Prostate gland (tissue), 2 donors: Measurements from ENCODE around the gene KRTAP5-11. TPM values are rescaled to one million over a fixed set of nuclear protein-coding genes. Genes with fewer than 3 reads are reported as not detected.
"Not testable (repeated sequence)": the region's sequence is repeated elsewhere in the genome, so short reads cannot be mapped to it uniquely, and the experiment has no call there.

Experiments used
- DNase-seq: peaks from one replicate; pipeline ENCODE4 v3.0.0-alpha.2; 2019; ENCODE audit warnings: low spot score
- H3K27ac ChIP-seq, 2 donors: fragments of 200-600 bp; sonication (generic); 2 replicates each; pipeline ENCODE4 v1.5.1; 2017 to 2019
- H3K27me3 ChIP-seq: fragments of 200-600 bp; sonication (generic); replicated peaks from 2 replicates; pipeline ENCODE4 v1.5.1; 2019; ENCODE audit not compliant: insufficient read depth
- H3K36me3 ChIP-seq, 2 donors: fragments of 200-600 bp; sonication (generic); 1 replicate in 1 of 2; 2 replicates in 1 of 2; pipeline versions ENCODE4 v1.5.1 to v1.8.1; 2017 to 2019
- H3K4me1 ChIP-seq: fragments of 200-600 bp; sonication (generic); replicated peaks from 2 replicates; pipeline ENCODE4 v1.5.1; 2019
- H3K4me3 ChIP-seq, 2 donors: fragments of 200-600 bp; sonication (generic); 2 replicates each; pipeline ENCODE4 v1.5.1; 2017 to 2019
- H3K9me3 ChIP-seq: fragments of 200-600 bp; sonication (generic); 2 replicates; pipeline ENCODE4 v1.5.1; 2017
- POLR2A ChIP-seq: fragments of 450-650 bp; IDR thresholded peaks from one replicate; pipeline ENCODE4 v1.6.1; 2016; ENCODE audit warnings: antibody characterized with exemption, mild to moderate bottlenecking
- POLR2AphosphoS5 ChIP-seq: sonication (generic); formaldehyde crosslinking; IDR thresholded peaks from one replicate; pipeline ENCODE4 v1.6.1; 2017; ENCODE audit warnings: antibody characterized with exemption
- whole genome bisulfite sequencing: methylation state at CpG from one replicate; pipeline ENCODE4 v1.1.5; 2018; 5-methylcytosine and 5-hydroxymethylcytosine counted together
- intact Hi-C: fragments of 100-400 bp; cut with DNase I; formaldehyde crosslinking; loops from one replicate; pipeline ENCODE4 v1.14.2; 2022
- total RNA-seq, 2 donors: library from RNA; depleted of rRNA; stranded (reverse); fragments of >200 nt; gene quantifications; one replicate each; pipeline ENCODE4 v1.1.0, GENCODE V29; 2016
- TF ChIP-seq, protein P1 (sequence below), 4 experiments: fragments of 200-600 bp in 2 of 4; fragments of 450-650 bp in 2 of 4; sonication (generic) in 2 of 4; IDR thresholded peaks; 1 replicate in 3 of 4; 2 replicates in 1 of 4; pipeline ENCODE4 v1.5.1; 2016 to 2019; ENCODE audit warnings: antibody characterized with exemption in 4 of 4, mild to moderate bottlenecking in 2 of 4, moderate library complexity in 2 of 4

The KRTAP5-11 gene
- total RNA-seq, 2 donors from 2014 or later: not detected

DNA sequence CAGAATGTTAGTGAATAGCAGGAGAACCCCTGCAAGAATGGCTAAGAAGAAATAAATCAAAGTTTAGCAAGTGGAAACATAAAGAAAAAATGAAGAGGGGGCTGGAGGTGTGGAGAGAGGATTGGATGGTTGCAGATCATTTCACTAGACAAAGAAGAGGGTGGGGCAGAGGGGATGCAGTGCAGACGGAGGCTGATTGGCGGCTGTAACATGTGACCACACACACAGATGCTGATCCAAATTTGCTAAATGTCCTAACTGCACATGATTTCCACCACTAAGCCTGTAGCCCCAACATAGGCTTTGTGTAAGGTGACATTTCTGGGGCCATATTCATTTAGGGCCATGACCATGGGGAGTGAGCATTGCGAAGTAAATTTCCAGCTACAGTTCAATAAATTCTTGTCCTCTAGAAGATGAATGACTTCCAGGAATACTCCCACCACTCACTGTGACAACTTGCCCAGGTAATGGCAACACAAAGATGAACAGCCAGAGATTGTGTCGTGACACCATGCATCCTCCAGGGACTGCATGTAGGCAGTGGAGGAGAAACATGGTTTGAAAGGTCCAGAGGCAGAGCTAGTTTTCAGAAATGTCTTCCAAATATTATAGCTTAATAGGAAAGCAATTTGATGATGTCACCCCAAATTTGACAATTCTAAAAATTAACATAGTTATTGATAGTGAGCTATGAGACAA is 6.8 kb downstream of the KRTAP5-11 start:
- H3K9me3 ChIP-seq: no peaks in the 10 kb centered on the region
- H3K27ac ChIP-seq: no peak overlapping the region
- DNase-seq: no peak
- no peaks in the 10 kb centered on the region for H3K27me3 ChIP-seq
- intact Hi-C loops: no loop called here
- TF ChIP-seq POLR2A: no peak
- TF ChIP-seq, protein P1, sequence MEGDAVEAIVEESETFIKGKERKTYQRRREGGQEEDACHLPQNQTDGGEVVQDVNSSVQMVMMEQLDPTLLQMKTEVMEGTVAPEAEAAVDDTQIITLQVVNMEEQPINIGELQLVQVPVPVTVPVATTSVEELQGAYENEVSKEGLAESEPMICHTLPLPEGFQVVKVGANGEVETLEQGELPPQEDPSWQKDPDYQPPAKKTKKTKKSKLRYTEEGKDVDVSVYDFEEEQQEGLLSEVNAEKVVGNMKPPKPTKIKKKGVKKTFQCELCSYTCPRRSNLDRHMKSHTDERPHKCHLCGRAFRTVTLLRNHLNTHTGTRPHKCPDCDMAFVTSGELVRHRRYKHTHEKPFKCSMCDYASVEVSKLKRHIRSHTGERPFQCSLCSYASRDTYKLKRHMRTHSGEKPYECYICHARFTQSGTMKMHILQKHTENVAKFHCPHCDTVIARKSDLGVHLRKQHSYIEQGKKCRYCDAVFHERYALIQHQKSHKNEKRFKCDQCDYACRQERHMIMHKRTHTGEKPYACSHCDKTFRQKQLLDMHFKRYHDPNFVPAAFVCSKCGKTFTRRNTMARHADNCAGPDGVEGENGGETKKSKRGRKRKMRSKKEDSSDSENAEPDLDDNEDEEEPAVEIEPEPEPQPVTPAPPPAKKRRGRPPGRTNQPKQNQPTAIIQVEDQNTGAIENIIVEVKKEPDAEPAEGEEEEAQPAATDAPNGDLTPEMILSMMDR (IDR thresholded peaks at IDR 0.05): no peak
- TF ChIP-seq POLR2AphosphoS5: no peak
- whole genome bisulfite sequencing: 82% methylated on average over 4 of the region's 4 CpGs
- no peak overlapping the region for H3K4me3 ChIP-seq
- no peaks in the 10 kb centered on the region for H3K4me1 ChIP-seq
- H3K36me3 ChIP-seq: no peaks in the 10 kb centered on the region

DNA sequence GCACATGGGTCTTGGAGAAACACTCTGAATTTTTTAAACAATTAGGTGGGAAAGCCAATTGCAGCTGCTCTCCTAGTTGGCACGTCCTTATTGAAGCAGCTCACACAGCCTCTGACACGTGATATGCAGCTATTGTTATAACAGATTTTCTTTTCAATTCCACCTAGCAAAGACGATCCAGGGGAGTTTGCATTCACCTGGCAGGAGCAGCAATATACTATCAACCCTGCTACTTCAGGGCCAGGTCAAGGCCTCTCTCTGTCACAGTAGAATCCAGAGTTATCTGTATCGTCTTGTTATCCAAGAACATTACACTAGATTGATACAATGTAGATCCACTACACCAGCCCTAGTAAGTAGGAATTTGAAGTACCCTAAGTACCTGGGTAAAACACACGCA is 8.3 kb downstream of the KRTAP5-11 start:
- H3K4me3 ChIP-seq: no peak overlapping the region
- no peaks in the 10 kb centered on the region for H3K36me3 ChIP-seq
- intact Hi-C loops: no loop called here
- TF ChIP-seq POLR2A (no peak), POLR2AphosphoS5 (no peak)
- TF ChIP-seq, protein P1 (IDR thresholded peaks at IDR 0.05): no peak
- no peak for DNase-seq
- no peaks in the 10 kb centered on the region for H3K4me1 ChIP-seq
- no peaks in the 10 kb centered on the region for H3K27me3 ChIP-seq
- no peak overlapping the region for H3K27ac ChIP-seq
- 80% methylated on average over 5 of the region's 5 CpGs for WGBS
- no peaks in the 10 kb centered on the region for H3K9me3 ChIP-seq

DNA sequence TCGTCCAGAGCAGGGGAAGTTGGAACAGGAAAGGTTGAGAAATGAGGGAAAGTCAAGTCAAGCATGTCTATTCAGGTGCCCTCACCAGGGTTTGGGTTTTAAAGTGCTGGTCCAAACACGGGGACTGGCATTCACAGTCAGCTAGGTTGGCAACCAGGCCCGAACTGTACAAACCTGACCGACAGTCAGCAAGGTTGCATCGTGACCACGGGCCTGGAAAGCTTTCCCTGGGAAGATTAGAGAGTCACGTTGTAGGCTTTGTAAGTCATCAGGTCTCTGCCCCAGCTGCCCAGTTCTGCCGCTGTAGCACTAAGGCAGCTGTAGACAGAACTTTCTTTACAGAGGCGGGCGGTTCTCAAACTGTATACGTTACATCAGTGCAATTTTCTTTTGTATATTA is 9.9 kb downstream of the KRTAP5-11 start:
- intact Hi-C loops: no loop called here
- no peaks in the 10 kb centered on the region for H3K36me3 ChIP-seq
- H3K4me3 ChIP-seq: no peak overlapping the region
- TF ChIP-seq POLR2AphosphoS5: no peak
- TF ChIP-seq, protein P1 (IDR thresholded peaks at IDR 0.05): no peak
- TF ChIP-seq POLR2A: no peak
- H3K27ac ChIP-seq: no peak overlapping the region
- WGBS: 72% methylated on average over 11 of the region's 11 CpGs
- H3K9me3 ChIP-seq: no peaks in the 10 kb centered on the region
- no peak for DNase-seq
- no peaks in the 10 kb centered on the region for H3K27me3 ChIP-seq
- H3K4me1 ChIP-seq: no peaks in the 10 kb centered on the region

DNA sequence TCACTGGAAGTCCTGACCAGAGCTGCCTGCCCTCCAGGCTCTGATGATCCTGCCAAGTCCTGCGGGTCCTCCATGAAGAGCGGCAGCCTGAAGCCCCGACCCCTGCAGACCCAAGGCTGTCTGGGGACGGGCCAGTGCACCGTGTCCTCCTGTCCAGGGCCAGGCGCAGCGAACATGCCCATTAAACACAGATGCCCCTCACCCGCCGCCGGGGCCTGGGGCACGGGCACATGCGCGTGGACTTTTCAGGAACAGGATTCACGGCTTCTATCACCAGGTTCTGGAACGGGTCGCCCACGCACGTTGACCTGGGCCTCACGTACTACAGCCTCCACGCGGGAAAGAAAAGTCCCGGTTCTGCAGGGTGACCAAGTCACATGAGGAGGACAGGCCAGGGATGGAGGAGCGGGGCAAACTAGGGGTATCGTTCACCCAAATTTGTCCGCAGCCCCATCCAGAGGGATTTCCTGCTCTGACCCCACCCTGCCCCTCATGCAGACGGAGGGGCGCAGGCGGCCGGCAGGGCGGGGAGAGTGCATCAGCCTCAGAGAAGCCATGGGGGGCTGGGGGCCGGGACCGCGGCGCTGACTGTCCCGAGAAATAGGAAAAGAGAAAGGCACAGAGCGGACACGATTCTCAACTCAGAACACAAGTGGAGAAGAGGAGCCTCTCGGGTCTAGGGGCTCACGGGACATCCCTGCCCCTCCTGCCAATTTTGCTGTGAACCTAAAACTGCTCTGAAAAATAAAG is 11.4 kb downstream of the KRTAP5-11 start:
- H3K4me3 ChIP-seq, H3K36me3 ChIP-seq, H3K9me3 ChIP-seq, H3K4me1 ChIP-seq, DNase-seq, intact Hi-C loops, H3K27me3 ChIP-seq, H3K27ac ChIP-seq: not testable (repeated sequence)
- WGBS: 80% methylated on average over 12 of the region's 39 CpGs

DNA sequence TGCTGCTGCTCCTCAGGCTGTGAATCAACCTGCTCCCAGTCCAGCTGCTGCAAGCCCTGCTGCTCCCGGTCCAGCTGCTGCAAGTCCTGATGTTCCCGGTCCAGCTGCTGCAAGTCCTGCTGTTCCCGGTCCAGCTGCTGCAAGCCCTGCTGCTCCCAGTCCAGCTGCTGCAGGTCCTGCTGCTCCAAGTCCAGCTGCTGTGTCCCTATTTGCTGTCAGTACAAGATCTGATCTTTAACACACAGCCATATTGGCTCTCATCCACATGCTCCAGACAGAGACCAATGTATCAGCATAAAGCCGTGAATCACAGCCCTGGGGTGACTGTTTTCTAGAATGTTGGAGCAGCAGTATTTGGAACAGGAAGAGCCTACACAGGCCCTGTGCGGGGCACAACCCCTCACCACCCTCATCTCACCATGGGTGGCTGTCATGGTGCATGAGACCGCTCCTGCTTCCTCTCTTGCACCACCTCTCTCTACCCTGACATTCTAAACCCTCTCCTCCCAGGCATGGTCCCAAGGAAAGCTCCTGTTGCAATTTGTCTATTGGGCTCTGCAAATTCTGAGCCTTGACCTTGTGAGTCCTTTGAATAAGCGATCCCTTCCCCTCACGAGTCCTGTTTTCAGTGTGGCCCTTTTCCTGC is 13.8 kb downstream of the KRTAP5-11 start:
- intact Hi-C loops: no loop called here
- WGBS: 46% methylated on average over 8 of the region's 8 CpGs
- no peak for DNase-seq

DNA sequence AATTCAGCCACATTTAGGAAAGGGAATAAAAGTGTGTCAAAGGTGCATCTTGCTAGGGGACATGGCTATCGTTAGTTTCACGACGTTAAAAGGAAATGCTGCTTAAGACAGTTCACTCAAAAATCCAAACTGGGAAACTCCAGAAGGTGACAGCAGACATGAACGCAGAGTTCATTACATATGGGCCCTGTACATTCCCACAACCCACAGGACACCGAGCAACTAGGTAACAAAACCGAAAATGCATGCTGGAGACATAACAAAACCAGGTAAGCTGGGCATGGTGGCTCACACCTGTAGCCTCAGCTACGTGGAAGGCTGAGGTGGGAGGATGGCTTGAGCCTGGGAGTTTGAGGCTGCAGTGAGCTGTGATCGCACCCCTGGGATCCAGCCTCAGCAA is 15.0 kb downstream of the KRTAP5-11 start:
- H3K36me3 ChIP-seq, DNase-seq, H3K4me3 ChIP-seq, H3K27me3 ChIP-seq, intact Hi-C loops, H3K4me1 ChIP-seq, H3K27ac ChIP-seq, H3K9me3 ChIP-seq: not testable (repeated sequence)
- 77% methylated on average over 8 of the region's 8 CpGs for WGBS

More for the DNA sequence above, 13.8 kb downstream of the KRTAP5-11 start:
- H3K36me3 ChIP-seq: no peaks in the 10 kb centered on the region
- TF ChIP-seq POLR2AphosphoS5 (no peak), POLR2A (no peak)
- TF ChIP-seq, protein P1 (IDR thresholded peaks at IDR 0.05): no peak
- no peak overlapping the region for H3K4me3 ChIP-seq
- no peaks in the 10 kb centered on the region for H3K27me3 ChIP-seq
- no peaks in the 10 kb centered on the region for H3K9me3 ChIP-seq
- no peaks in the 10 kb centered on the region for H3K4me1 ChIP-seq
- H3K27ac ChIP-seq: no peak overlapping the region

DNA sequence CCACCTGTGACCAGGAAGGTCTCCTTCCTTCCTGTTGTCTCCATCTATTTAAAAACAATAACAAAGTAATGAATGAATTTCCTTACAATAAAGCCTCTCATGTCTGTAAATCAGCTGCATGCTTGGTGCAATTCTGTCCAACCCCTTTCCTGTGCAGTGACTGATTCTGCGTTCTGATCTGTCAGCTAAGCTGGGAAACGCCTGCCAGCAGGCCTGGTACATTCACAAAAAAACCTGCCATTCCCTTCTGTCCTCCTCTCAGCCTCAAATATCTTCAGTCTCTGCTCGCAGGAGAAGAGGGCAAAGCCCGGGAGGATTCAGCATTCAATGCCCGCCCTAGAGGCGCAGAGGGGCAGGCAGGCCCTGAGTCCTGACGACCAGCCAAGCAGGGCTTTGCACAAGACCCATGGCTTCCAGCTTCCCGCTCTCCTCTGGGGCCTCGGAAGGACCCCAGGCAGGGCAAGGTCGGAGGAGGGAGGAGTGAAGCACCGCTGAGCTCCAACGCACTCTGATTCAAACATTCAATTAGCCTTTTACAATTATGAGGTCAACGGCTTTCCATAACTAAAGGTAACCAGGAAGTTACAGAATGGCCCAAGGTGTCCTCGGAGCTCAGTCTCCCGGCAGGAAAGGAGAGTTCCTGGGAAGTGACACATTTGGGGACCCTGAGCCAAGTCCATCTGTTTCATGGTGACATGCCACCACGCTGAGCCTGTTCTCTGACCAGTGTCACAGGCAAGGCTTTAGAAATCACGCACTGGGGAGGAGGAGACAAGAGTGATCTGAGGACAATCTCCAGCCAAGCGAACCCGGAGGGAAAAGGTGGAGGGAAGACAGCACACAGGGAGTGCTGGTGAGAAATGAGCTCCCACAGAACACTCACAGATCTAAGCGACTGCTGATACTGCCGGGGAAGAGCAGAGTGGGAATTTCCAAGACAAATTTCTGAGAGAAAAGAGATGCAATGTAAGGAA is 15.8 kb downstream of the KRTAP5-11 start:
- H3K27ac ChIP-seq, H3K36me3 ChIP-seq, H3K9me3 ChIP-seq, intact Hi-C loops, H3K27me3 ChIP-seq, H3K4me1 ChIP-seq, H3K4me3 ChIP-seq, DNase-seq: not testable (repeated sequence)
- WGBS: 69% methylated on average over 21 of the region's 21 CpGs
